ENCODE measurements around the gene CMTM1. TPM values are rescaled to one million over a fixed set of nuclear protein-coding genes. Genes with fewer than 3 reads are reported as not detected.

The CMTM1 gene
- total RNA-seq, 2 experiments from 2014 or later: 13.6 to 15.0 TPM

GRCh38 chr16:66551348-66551759, 14.9 kb upstream of the CMTM1 start:
- Mint-ChIP-seq H3K27ac (peak overlapping the region; percentile 92), H3K4me3 (peak overlapping the region; percentile 90), H3K27me3 (ENCODE audit: low read depth) (no peaks in the 10 kb centered on the region), H3K4me1 (ENCODE audit: low read depth) (peaks cover 76% of the 10 kb centered on the region), H3K9me3 (ENCODE audit: insufficient read depth) (no peaks in the 10 kb centered on the region), H3K36me3 (ENCODE audit: low read depth) (peaks cover 36% of the 10 kb centered on the region)
- ATAC-seq (peak; percentile 52), DNase-seq (peak; percentile 67)
- ChIA-PET POLR2A (interaction anchor here (0.9 to 9.3 kb wide), 12 partner anchors 8 to 143 kb away, joined by 3 to 136 read pairs (median 8); partner anchors contain the start of gene CMTM3), CTCF (interaction anchor here (1.1 to 5.3 kb wide), 17 partner anchors 8 to 328 kb away, joined by 3 to 63 read pairs (median 5); partner anchors contain the start of genes CMTM3 and NAE1)

DNA sequence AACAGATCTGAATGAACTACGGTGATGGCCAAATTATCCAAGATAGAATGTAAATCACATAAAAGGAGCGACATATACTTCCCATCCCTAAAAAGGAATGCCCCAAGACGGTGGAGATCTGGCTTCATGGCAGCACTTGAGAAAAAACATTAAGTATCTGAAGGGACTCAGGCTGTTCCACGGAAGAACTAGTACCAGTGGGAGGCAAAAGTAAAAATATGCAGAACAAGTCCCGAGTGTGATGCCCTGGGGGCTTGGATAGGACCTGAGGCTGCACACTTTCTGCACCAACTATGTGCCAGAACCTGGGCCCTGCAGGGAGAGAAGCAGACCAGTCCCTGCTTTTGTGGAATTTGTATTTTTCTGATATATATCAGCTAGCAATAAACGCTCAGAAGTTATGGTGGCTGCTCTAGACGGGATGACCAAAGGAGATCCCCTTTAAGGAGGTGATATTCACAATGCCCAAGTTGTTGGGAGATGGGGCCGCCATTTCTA, 14.4 kb upstream of the CMTM1 start:
- Mint-ChIP-seq H3K27ac (peak overlapping the region; percentile 92), H3K4me1 (ENCODE audit: low read depth) (peaks cover 77% of the 10 kb centered on the region), H3K36me3 (ENCODE audit: low read depth) (peaks cover 37% of the 10 kb centered on the region), H3K4me3 (peak overlapping the region; percentile 90), H3K27me3 (ENCODE audit: low read depth) (no peaks in the 10 kb centered on the region), H3K9me3 (ENCODE audit: insufficient read depth) (no peaks in the 10 kb centered on the region)
- ChIA-PET POLR2A (interaction anchor here (0.9 to 9.3 kb wide), 15 partner anchors 9 to 143 kb away, joined by 3 to 136 read pairs (median 8); partner anchors contain the start of gene CMTM3), CTCF (interaction anchor here (0.6 to 5.3 kb wide), 24 partner anchors 8 to 328 kb away, joined by 3 to 63 read pairs (median 4); partner anchors contain the start of genes CMTM3 and NAE1)
- no peak for DNase-seq
- ATAC-seq: peak; percentile 5

DNA sequence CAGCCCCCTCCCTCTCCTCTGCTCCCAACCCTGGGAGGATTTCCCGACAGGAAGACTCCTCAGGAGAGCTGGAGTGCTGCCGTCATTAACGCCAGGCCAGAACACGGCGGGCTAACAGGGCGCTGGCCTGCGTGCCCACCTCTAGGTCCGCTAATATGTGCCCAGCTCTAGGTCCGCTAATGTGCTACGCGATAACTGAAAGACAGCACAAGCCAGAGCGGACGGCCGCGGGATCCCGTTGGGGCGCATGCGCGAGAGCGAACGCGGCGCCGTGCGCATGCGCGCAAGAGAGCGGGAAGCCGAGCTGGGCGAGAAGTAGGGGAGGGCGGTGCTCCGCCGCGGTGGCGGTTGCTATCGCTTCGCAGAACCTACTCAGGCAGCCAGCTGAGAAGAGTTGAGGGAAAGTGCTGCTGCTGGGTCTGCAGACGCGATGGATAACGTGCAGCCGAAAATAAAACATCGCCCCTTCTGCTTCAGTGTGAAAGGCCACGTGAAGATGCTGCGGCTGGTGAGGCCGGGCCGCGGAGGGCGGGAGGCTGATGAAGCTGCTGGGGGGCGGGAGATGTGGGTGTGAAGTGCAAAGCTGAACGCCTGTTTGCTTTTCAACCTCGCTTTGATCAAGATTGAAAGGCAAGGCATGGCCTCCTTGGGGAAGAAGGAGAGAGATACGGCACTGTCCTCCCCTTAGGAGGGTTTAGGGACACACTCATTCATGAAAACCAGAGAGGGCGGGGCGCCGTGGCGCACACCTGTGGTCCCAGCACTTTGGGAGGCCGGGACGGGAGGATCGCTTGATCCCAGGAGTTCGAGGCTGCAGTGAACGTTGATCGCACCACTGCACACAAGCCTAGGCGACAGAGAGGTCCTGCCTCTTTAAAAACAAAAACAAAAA, 13.7 kb upstream of the CMTM1 start, which contains the start of gene CKLF:
TSS of gene CKLF (plus strand) at position 291 of the 892 bp plus-strand sequence. CDS start at position 431, 140 bp downstream.
- Mint-ChIP-seq H3K36me3 (ENCODE audit: low read depth) (peaks cover 40% of the 10 kb centered on the region), H3K9me3 (ENCODE audit: insufficient read depth) (no peaks in the 10 kb centered on the region), H3K27ac (peak within 1 kb of the TSS; percentile 92), H3K4me3 (peak within 1 kb of the TSS; percentile 90), H3K4me1 (ENCODE audit: low read depth) (peaks cover 75% of the 10 kb centered on the region), H3K27me3 (ENCODE audit: low read depth) (no peaks in the 10 kb centered on the region)
- peak; percentile 93 for DNase-seq
- ATAC-seq: peak; percentile 80
- CTCF ChIA-PET: interaction anchor here (0.6 to 5.3 kb wide), 23 partner anchors 9 to 321 kb away, joined by 3 to 63 read pairs (median 4); partner anchors contain the start of genes CMTM3, DYNC1LI2 and NAE1
- POLR2A ChIA-PET: interaction anchor here (0.6 to 9.3 kb wide), 23 partner anchors 9 to 321 kb away, joined by 3 to 136 read pairs (median 4); partner anchors contain the start of genes CMTM2 and CMTM3

GRCh38 chr16:66553223-66553622, 13.0 kb upstream of the CMTM1 start:
- ATAC-seq: no peak
- H3K9me3 Mint-ChIP-seq (ENCODE audit: insufficient read depth): no peaks in the 10 kb centered on the region
- peaks cover 44% of the 10 kb centered on the region for H3K36me3 Mint-ChIP-seq (ENCODE audit: low read depth)
- DNase-seq: no peak
- POLR2A ChIA-PET: interaction anchor here (0.6 to 9.3 kb wide), 16 partner anchors 10 to 276 kb away, joined by 3 to 136 read pairs (median 8); partner anchors contain the start of genes CMTM2 and CMTM3
- CTCF ChIA-PET: interaction anchor here (0.8 to 5.3 kb wide), 13 partner anchors 10 to 320 kb away, joined by 3 to 63 read pairs (median 11); partner anchors contain the start of genes DYNC1LI2 and NAE1
- H3K27me3 Mint-ChIP-seq (ENCODE audit: low read depth): no peaks in the 10 kb centered on the region
- peak overlapping the region; percentile 90 for H3K4me3 Mint-ChIP-seq
- peaks cover 75% of the 10 kb centered on the region for H3K4me1 Mint-ChIP-seq (ENCODE audit: low read depth)
- peak overlapping the region; percentile 92 for H3K27ac Mint-ChIP-seq

DNA sequence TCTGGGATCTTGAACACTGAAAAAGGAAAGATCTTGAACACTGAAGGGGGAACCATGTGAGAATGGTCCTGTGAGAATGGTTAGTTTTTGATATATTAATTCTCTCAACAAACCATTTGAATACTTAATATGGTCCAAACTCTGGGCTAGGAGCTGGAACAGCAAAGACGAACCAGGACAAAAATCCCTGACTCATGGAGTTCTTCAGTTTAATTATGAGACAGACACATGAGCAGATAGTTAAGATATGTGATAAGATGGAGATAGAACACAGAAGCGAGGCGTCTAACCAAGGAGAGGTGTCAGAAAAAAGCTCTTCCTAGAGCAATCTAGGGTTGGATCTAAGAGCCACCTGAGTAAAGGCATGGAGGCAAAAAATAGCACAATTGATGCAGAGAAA, 12.2 kb upstream of the CMTM1 start:
- ATAC-seq: no peak
- Mint-ChIP-seq H3K9me3 (ENCODE audit: insufficient read depth) (no peaks in the 10 kb centered on the region), H3K4me1 (ENCODE audit: low read depth) (peaks cover 75% of the 10 kb centered on the region), H3K4me3 (peak overlapping the region; percentile 90), H3K27me3 (ENCODE audit: low read depth) (no peaks in the 10 kb centered on the region), H3K36me3 (ENCODE audit: low read depth) (peaks cover 52% of the 10 kb centered on the region), H3K27ac (peak overlapping the region; percentile 92)
- DNase-seq: no peak
- POLR2A ChIA-PET: interaction anchor here (1.7 to 9.3 kb wide), 3 partner anchors 29 to 54 kb away, joined by 7 to 136 read pairs (median 16); no protein-coding TSS in a partner anchor
- CTCF ChIA-PET: interaction anchor here (1.2 to 5.3 kb wide), 6 partner anchors 9 to 147 kb away, joined by 5 to 63 read pairs (median 14); no protein-coding TSS in a partner anchor

- Mint-ChIP-seq H3K27me3 (ENCODE audit: low read depth) (no peaks in the 10 kb centered on the region), H3K27ac (peak overlapping the region; percentile 1), H3K4me3 (peak overlapping the region; percentile 90), H3K9me3 (ENCODE audit: insufficient read depth) (no peaks in the 10 kb centered on the region), H3K36me3 (ENCODE audit: low read depth) (peaks cover 57% of the 10 kb centered on the region), H3K4me1 (ENCODE audit: low read depth) (peaks cover 75% of the 10 kb centered on the region)
- ChIA-PET POLR2A (interaction anchor here (9.3 kb wide), 1 partner anchor 29 kb away, joined by 136 read pairs; no protein-coding TSS in a partner anchor), CTCF (interaction anchor here (1.2 to 5.3 kb wide), 6 partner anchors 8 to 148 kb away, joined by 5 to 63 read pairs (median 14); no protein-coding TSS in a partner anchor)
- DNase-seq (no peak), ATAC-seq (no peak)
These were observed 11.7 kb upstream of the CMTM1 start for GRCh38 chr16:66554495-66554894.

DNA sequence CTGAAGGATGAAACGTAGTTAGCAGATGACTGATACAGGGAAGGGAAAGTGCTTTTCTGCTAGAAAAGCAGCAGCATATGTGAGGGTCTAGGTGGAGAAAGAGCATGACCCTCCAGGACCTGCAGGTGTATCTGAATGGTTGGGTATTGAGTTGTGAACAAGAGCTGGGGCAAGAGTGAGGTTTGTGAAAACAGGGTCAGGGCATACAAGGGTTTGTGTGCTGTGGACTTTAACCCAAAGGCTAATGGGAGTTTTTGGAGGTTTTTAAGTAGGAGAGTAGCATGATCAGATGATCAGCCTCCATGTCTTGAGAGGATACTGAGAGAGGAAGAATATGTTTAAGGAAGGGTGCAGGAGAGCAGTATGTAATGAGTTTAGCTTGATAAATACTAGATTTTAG, 6.1 kb upstream of the CMTM1 start:
- Mint-ChIP-seq H3K4me3 (no peak overlapping the region), H3K27me3 (ENCODE audit: low read depth) (no peaks in the 10 kb centered on the region), H3K9me3 (ENCODE audit: insufficient read depth) (no peaks in the 10 kb centered on the region), H3K27ac (peak overlapping the region; percentile 18), H3K4me1 (ENCODE audit: low read depth) (peaks cover 80% of the 10 kb centered on the region), H3K36me3 (ENCODE audit: low read depth) (peaks cover 74% of the 10 kb centered on the region)
- no peak for ATAC-seq
- CTCF ChIA-PET: interaction anchor here (0.6 to 2.2 kb wide), 8 partner anchors 9 to 187 kb away, joined by 3 to 11 read pairs (median 4); no protein-coding TSS in a partner anchor
- no peak for DNase-seq
- POLR2A ChIA-PET: no interaction called here

DNA sequence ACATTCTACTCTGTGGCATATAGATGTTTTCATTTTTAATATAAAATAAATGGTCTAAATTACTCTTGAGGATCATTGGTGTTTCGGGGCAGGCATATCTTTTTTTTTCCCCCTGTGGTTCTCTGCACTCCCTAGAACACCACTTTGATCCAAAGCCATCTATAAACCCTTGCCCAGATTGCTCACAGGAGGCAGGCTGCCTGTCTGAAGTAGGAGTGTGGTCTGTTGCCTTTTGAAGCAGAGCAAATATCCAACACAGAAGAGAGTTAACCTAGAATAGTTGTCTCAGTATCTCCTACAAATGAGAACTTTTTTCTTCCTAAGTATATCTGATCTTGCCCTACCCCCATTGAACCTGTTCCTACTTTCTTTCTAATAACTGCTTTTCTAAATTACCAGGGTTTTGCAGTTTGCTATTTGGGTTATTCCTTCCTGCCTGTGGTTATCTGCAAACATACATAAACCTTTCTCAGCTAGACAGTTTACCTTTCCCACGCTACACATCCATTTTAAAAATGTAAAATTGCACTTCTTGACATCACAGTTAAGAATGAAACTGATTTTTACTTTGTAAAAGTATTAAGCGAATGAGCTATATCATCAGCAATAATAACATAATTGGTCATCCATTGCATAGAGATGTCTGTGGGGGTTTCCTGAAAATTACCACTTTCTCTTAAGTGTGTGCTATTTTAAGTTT, 4.7 kb upstream of the CMTM1 start:
- H3K27me3 Mint-ChIP-seq (ENCODE audit: low read depth): no peaks in the 10 kb centered on the region
- H3K27ac Mint-ChIP-seq: peak overlapping the region; percentile 72
- H3K4me3 Mint-ChIP-seq: peak overlapping the region; percentile 31
- DNase-seq (no peak), ATAC-seq (no peak)
- CTCF ChIA-PET: interaction anchor here (0.9 to 4.5 kb wide), 18 partner anchors 9 to 307 kb away, joined by 3 to 48 read pairs (median 12); partner anchors contain the start of genes CKLF, NAE1 and TK2
- no peaks in the 10 kb centered on the region for H3K9me3 Mint-ChIP-seq (ENCODE audit: insufficient read depth)
- H3K4me1 Mint-ChIP-seq (ENCODE audit: low read depth): peaks cover 66% of the 10 kb centered on the region
- peaks cover 75% of the 10 kb centered on the region for H3K36me3 Mint-ChIP-seq (ENCODE audit: low read depth)
- POLR2A ChIA-PET: interaction anchor here (0.6 to 4.0 kb wide), 3 partner anchors 10 to 134 kb away, joined by 3 to 24 read pairs (median 4); partner anchors contain the start of gene CKLF

- no peaks in the 10 kb centered on the region for H3K27me3 Mint-ChIP-seq (ENCODE audit: low read depth)
- POLR2A ChIA-PET: interaction anchor here (1.3 to 4.0 kb wide), 3 partner anchors 9 to 42 kb away, joined by 3 to 24 read pairs (median 13); partner anchors contain the start of genes CKLF and CMTM3
- no peaks in the 10 kb centered on the region for H3K9me3 Mint-ChIP-seq (ENCODE audit: insufficient read depth)
- peaks cover 65% of the 10 kb centered on the region for H3K4me1 Mint-ChIP-seq (ENCODE audit: low read depth)
- ATAC-seq (no peak), DNase-seq (no peak)
- peaks cover 81% of the 10 kb centered on the region for H3K36me3 Mint-ChIP-seq (ENCODE audit: low read depth)
- CTCF ChIA-PET: interaction anchor here (0.8 to 4.5 kb wide), 23 partner anchors 8 to 306 kb away, joined by 3 to 48 read pairs (median 9); partner anchors contain the start of genes CKLF, CMTM2, NAE1 and TK2
- H3K4me3 Mint-ChIP-seq: no peak overlapping the region
- no peak overlapping the region for H3K27ac Mint-ChIP-seq
These were observed 3.8 kb upstream of the CMTM1 start for GRCh38 chr16:66562409-66562808.

- peaks cover 83% of the 10 kb centered on the region for H3K36me3 Mint-ChIP-seq (ENCODE audit: low read depth)
- POLR2A ChIA-PET: interaction anchor here (1.3 to 4.0 kb wide), 3 partner anchors 9 to 41 kb away, joined by 3 to 24 read pairs (median 13); partner anchors contain the start of genes CKLF and CMTM3
These were observed 3.3 kb upstream of the CMTM1 start for GRCh38 chr16:66562986-66563385.

More at GRCh38 chr16:66562986-66563385, 3.3 kb upstream of the CMTM1 start:
- H3K9me3 Mint-ChIP-seq (ENCODE audit: insufficient read depth): no peaks in the 10 kb centered on the region
- DNase-seq (no peak), ATAC-seq (no peak)
- H3K27me3 Mint-ChIP-seq (ENCODE audit: low read depth): no peaks in the 10 kb centered on the region
- H3K4me1 Mint-ChIP-seq (ENCODE audit: low read depth): peaks cover 64% of the 10 kb centered on the region
- no peak overlapping the region for H3K4me3 Mint-ChIP-seq
- H3K27ac Mint-ChIP-seq: peak overlapping the region; percentile 50
- CTCF ChIA-PET: interaction anchor here (0.8 to 4.5 kb wide), 26 partner anchors 7 to 305 kb away, joined by 3 to 48 read pairs (median 7); partner anchors contain the start of genes CKLF, CMTM2, NAE1 and TK2
